Muscle layer of duodenum (tissue), 2 donors: ENCODE data around the gene INPP5A.

Source experiments
- H3K27ac ChIP-seq: one replicate; pipeline ENCODE4 v1.7.0; 2013; ENCODE audit warnings: mild to moderate bottlenecking, low read length
- H3K27me3 ChIP-seq: one replicate; pipeline ENCODE4 v1.7.0; 2013; ENCODE audit warnings: low read depth, mild to moderate bottlenecking, control low read depth, low read length
- H3K36me3 ChIP-seq, 2 donors: one replicate each; pipeline ENCODE4 v1.7.0; 2013; ENCODE audit warnings: low read length in 2 of 2, control low read depth in 1 of 2, mild to moderate bottlenecking in 1 of 2; ENCODE audit not compliant: insufficient read depth in 2 of 2, control insufficient read depth in 1 of 2
- H3K4me1 ChIP-seq, 2 donors: one replicate each; pipeline ENCODE4 v1.7.0; 2013; ENCODE audit warnings: low read length in 2 of 2, mild to moderate bottlenecking in 2 of 2, control low read depth in 1 of 2, moderate library complexity in 1 of 2; ENCODE audit not compliant: insufficient read depth in 2 of 2, control insufficient read depth in 1 of 2
- H3K4me3 ChIP-seq, 2 donors: one replicate each; pipeline ENCODE4 v1.7.0; 2013; ENCODE audit warnings: low read length in 2 of 2, low read depth in 1 of 2, mild to moderate bottlenecking in 1 of 2
- H3K9me3 ChIP-seq, 2 donors: one replicate each; pipeline ENCODE4 v1.7.0; 2013; ENCODE audit warnings: low read length in 2 of 2, control low read depth in 1 of 2, mild to moderate bottlenecking in 1 of 2; ENCODE audit not compliant: control insufficient read depth in 1 of 2
- donor health status: healthy.

Gene INPP5A

GRCh38 chr10:132603851-132604533, 66.4 kb downstream of the INPP5A start:
- no peaks in the 10 kb centered on the region for H3K36me3 ChIP-seq
- no peaks in the 10 kb centered on the region for H3K9me3 ChIP-seq
- peaks cover 0 to 41% of the 10 kb centered on the region in 2 donors for H3K4me1 ChIP-seq
- H3K27me3 ChIP-seq: no peaks in the 10 kb centered on the region
- no peak overlapping the region for H3K27ac ChIP-seq
- H3K4me3 ChIP-seq: no peak overlapping the region

- Histone ChIP-seq H3K36me3 (no peaks in the 10 kb centered on the region), H3K9me3 (no peaks in the 10 kb centered on the region), H3K27ac (no peak overlapping the region), H3K4me3 (no peak overlapping the region), H3K4me1 (peaks cover 0 to 41% of the 10 kb centered on the region in 2 donors), H3K27me3 (no peaks in the 10 kb centered on the region)
Measured at GRCh38 chr10:132604686-132605085, 67.1 kb downstream of the INPP5A start.

GRCh38 chr10:132605390-132605789, 67.8 kb downstream of the INPP5A start:
- H3K4me3 ChIP-seq: no peak overlapping the region

GRCh38 chr10:132606031-132606491, 68.5 kb downstream of the INPP5A start:
- no peak overlapping the region for H3K27ac ChIP-seq
- H3K4me1 ChIP-seq: peaks cover 0 to 41% of the 10 kb centered on the region in 2 donors
- no peak overlapping the region for H3K4me3 ChIP-seq

More at GRCh38 chr10:132605390-132605789, 67.8 kb downstream of the INPP5A start:
- Histone ChIP-seq H3K4me1 (peaks cover 0 to 41% of the 10 kb centered on the region in 2 donors), H3K27me3 (no peaks in the 10 kb centered on the region), H3K36me3 (no peaks in the 10 kb centered on the region), H3K27ac (no peak overlapping the region), H3K9me3 (no peaks in the 10 kb centered on the region)

GRCh38 chr10:132606536-132607316, 69.1 kb downstream of the INPP5A start:
- Histone ChIP-seq H3K4me3 (peak overlapping the region in 1 of 2 donors; percentile 37), H3K4me1 (peaks cover 0 to 41% of the 10 kb centered on the region in 2 donors), H3K27ac (no peak overlapping the region), H3K27me3 (no peaks in the 10 kb centered on the region), H3K36me3 (no peaks in the 10 kb centered on the region), H3K9me3 (no peaks in the 10 kb centered on the region)

More at GRCh38 chr10:132606031-132606491, 68.5 kb downstream of the INPP5A start:
- no peaks in the 10 kb centered on the region for H3K36me3 ChIP-seq
- no peaks in the 10 kb centered on the region for H3K9me3 ChIP-seq
- H3K27me3 ChIP-seq: no peaks in the 10 kb centered on the region

- H3K4me1 ChIP-seq: peaks cover 0 to 41% of the 10 kb centered on the region in 2 donors
- H3K4me3 ChIP-seq: no peak overlapping the region
- H3K27me3 ChIP-seq: no peaks in the 10 kb centered on the region
- no peaks in the 10 kb centered on the region for H3K9me3 ChIP-seq
- no peaks in the 10 kb centered on the region for H3K36me3 ChIP-seq
- no peak overlapping the region for H3K27ac ChIP-seq
Measured at GRCh38 chr10:132607491-132607890, 69.9 kb downstream of the INPP5A start.

GRCh38 chr10:132607961-132608495, 70.4 kb downstream of the INPP5A start:
- H3K4me1 ChIP-seq: peaks cover 0 to 41% of the 10 kb centered on the region in 2 donors
- no peak overlapping the region for H3K4me3 ChIP-seq
- H3K36me3 ChIP-seq: no peaks in the 10 kb centered on the region

GRCh38 chr10:132608511-132609195, 71.1 kb downstream of the INPP5A start:
- no peaks in the 10 kb centered on the region for H3K9me3 ChIP-seq
- H3K36me3 ChIP-seq: no peaks in the 10 kb centered on the region
- H3K27ac ChIP-seq: no peak overlapping the region
- H3K27me3 ChIP-seq: no peaks in the 10 kb centered on the region
- no peak overlapping the region for H3K4me3 ChIP-seq
- peaks cover 0 to 39% of the 10 kb centered on the region in 2 donors for H3K4me1 ChIP-seq

More at GRCh38 chr10:132607961-132608495, 70.4 kb downstream of the INPP5A start:
- Histone ChIP-seq H3K9me3 (no peaks in the 10 kb centered on the region), H3K27ac (no peak overlapping the region), H3K27me3 (no peaks in the 10 kb centered on the region)

GRCh38 chr10:132609211-132609610, 71.6 kb downstream of the INPP5A start:
- H3K27ac ChIP-seq: no peak overlapping the region
- H3K36me3 ChIP-seq: no peaks in the 10 kb centered on the region
- no peaks in the 10 kb centered on the region for H3K9me3 ChIP-seq
- no peak overlapping the region for H3K4me3 ChIP-seq
- peaks cover 0 to 33% of the 10 kb centered on the region in 2 donors for H3K4me1 ChIP-seq
- H3K27me3 ChIP-seq: no peaks in the 10 kb centered on the region

GRCh38 chr10:132610071-132610701, 72.6 kb downstream of the INPP5A start:
- H3K27me3 ChIP-seq: no peaks in the 10 kb centered on the region
- no peaks in the 10 kb centered on the region for H3K9me3 ChIP-seq
- no peak overlapping the region for H3K27ac ChIP-seq
- peaks cover 0 to 30% of the 10 kb centered on the region in 2 donors for H3K4me1 ChIP-seq
- no peaks in the 10 kb centered on the region for H3K36me3 ChIP-seq
- no peak overlapping the region for H3K4me3 ChIP-seq
